NCI-H187 (cell line): ENCODE results near the gene SLC35F1.
"Not testable (repeated sequence)": the region's sequence is repeated elsewhere in the genome, so short reads cannot be mapped to it uniquely, and the experiment has no call there.

ENCODE experiments used
- DNase-seq, 2 experiments: peaks; one replicate each; lab custom pipeline; 2025; lab: John Stamatoyannopoulos, UW

SLC35F1 gene

GRCh38 chr6:117927866-117928265 is 20.8 kb downstream of the SLC35F1 start:
- no peak for DNase-seq

- no peak for DNase-seq
Measured at GRCh38 chr6:117928833-117929232, 21.8 kb downstream of the SLC35F1 start.

GRCh38 chr6:117929501-117929900 is 22.4 kb downstream of the SLC35F1 start:
- DNase-seq: no peak

DNA sequence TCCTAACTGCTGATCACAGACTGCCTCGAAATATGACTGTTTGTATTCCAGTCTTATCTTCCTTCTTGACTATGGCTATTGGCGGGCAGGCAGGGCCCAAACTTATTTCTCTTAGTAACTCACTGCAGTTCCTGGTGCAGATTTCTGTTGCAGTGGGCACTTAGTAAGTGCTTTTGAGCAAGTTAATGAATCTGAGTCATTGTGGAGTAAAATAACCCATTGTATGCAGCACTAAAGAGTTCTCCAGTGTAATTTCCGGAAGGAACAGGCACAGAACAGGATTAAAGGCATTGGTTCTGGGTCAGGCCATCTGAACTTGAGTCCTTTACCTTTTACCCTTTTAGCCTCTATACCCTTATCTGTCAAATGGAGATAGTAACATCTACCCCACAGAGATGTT is 23.6 kb downstream of the SLC35F1 start:
- no peak for DNase-seq

DNA sequence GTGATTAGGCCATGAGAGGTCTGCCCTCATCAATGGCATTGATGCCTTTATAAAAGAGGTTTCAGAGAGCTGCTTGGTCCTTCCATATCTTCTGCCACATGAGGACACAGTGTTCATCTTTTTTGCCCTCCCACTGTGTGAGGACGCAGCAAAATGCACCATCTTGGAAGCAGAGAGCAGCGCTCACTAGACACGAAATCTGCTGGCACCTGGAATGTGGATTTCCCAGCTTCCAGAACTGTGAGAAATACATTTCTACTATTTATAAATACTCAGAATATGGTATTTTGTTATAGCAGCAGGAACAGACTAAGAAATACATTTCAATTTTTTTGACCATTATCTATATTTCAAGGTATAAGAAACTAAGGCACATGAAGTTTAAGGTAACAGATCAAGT is 24.9 kb downstream of the SLC35F1 start:
- DNase-seq: no peak

- DNase-seq: no peak
Measured at GRCh38 chr6:117932676-117933075, 25.6 kb downstream of the SLC35F1 start.

- DNase-seq: no peak
Measured at GRCh38 chr6:117933471-117933870, 26.4 kb downstream of the SLC35F1 start.

- no peak for DNase-seq
Measured at GRCh38 chr6:117938311-117938995, 31.4 kb downstream of the SLC35F1 start.

- no peak for DNase-seq
Measured at GRCh38 chr6:117947234-117947633, 40.2 kb downstream of the SLC35F1 start.

DNA sequence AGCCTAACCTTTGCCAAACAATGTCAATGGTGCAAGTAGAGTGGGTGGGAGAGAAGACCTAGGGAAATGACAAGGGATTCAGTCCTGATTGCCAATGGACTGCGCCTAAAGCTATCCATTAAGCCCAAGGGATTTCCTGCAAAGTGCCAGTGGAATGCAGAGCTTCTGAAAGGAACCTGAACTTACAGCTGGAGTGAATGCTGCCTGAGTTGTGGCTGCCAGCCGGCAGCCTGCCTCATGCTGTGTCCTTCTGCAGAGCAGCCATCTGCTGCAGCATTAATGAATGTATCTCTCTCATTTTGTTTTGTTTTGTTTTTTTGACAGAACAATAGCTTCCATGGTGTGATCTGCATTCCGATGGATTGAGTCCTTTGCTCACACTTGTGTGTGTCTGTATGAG is 44.7 kb downstream of the SLC35F1 start:
- DNase-seq: no peak

GRCh38 chr6:117955684-117956256 is 48.7 kb downstream of the SLC35F1 start:
- no peak for DNase-seq

GRCh38 chr6:117956386-117956785 is 49.3 kb downstream of the SLC35F1 start:
- no peak for DNase-seq

DNA sequence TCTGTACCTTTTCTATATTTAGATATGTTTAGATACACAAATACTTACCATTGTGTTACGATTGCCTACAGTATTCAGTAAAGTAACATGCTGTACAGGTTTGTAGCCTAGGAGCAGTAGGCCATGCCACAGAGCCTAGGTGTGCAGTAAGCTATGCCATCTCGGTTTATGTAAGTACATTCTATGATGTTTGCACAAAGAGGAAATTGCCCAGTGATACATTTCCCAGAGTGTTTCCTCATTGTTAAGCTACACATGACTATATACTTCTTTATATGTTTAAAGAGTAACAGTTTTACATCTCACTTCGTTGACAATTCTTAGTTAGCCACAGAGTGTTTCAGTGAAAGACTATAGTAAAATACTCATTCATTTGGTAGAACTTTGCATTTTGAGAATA is 51.5 kb downstream of the SLC35F1 start:
- DNase-seq: no peak

DNA sequence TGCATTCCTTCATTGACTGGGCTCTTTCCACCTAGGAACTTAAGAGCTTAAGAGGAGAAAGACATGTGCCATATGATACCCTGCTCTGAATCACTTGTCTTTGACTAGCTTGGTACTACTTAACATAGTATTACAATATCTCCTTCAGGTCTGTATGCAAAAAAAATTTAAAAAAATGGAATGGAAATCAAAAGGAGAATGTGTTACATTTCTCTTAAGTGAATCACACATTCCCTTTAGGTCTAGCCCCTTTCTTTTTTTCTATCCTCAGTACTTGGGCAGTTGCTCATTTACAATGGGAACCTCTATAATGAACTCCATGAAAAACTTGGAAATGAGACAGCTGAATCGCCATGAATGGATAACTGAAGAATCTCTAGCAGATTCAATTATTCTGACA is 53.8 kb downstream of the SLC35F1 start:
- DNase-seq: no peak

DNA sequence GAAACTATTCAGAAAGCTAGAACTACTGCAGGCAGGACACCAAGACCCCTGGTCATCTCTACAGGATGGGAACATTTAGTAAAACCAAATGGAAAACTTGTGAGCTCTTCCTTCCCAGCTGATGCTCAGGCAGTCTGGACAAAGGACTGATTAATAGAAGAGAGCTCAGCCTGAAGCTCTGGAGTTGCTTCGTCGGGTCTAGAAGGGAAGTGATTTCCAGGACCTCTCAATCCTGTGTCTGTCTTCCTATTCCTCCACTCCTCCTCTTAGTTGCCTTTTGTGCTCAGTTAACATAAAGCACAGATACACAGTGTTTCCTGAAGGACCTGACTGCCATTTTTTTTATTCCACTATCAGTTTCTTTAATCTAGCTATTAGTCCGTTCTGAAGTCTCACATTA is 54.2 kb downstream of the SLC35F1 start:
- DNase-seq: no peak

GRCh38 chr6:117965763-117966162 is 58.7 kb downstream of the SLC35F1 start:
- not testable (repeated sequence) for DNase-seq

DNA sequence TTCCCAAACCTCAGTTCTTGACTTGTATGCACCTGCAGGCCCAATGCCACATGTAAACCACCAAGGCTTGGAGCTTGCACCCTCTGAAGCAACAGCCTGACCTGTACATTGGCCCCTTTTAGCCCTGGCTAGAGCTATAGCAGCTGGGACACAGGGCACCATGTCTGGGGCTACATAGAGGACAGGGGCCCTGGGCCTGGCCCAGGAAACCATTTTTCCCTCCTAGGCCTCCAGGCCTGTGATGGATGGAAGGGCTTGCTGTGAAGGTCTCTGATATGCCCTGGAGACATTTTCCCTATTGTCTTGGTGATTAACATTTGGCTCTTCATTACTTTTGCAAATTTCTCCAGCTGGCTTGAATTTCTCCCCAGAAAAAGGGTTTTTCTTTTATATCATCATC is 64.6 kb downstream of the SLC35F1 start:
- no peak for DNase-seq

GRCh38 chr6:117974914-117975627 is 68.0 kb downstream of the SLC35F1 start:
- no peak for DNase-seq

DNA sequence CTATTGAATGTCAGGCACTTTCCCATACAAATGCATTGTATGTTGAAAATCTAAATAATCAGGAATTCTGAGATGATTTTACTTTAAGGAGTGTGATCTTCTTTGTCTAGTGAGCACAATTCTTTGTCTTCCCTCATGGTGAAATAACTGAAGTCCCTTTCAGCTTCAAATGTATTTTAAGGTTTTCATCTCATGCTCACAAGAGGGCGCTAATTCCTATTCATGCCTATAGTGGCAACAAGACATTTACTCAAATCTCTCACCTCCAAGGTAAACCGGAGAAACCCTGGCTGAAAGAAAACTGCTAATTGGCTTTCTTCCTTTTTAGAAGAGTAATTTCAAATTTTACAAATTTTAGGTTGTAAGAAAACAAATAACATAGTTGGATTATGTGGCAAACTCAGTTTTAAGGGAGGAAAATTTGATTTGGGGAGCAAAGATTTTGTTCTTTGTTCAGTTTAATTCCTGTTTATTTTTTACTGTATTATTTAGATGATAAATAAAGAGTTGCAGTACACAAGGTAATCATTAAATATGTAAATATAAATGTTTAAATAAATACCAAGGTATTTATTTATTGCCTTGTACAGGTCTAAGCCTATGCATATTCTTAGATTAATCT is 69.1 kb downstream of the SLC35F1 start:
- peak; percentile 3 to 7 for DNase-seq

- DNase-seq: no peak
Measured at GRCh38 chr6:117985916-117986315, 78.9 kb downstream of the SLC35F1 start.

GRCh38 chr6:117986396-117986795 is 79.3 kb downstream of the SLC35F1 start:
- no peak for DNase-seq

DNA sequence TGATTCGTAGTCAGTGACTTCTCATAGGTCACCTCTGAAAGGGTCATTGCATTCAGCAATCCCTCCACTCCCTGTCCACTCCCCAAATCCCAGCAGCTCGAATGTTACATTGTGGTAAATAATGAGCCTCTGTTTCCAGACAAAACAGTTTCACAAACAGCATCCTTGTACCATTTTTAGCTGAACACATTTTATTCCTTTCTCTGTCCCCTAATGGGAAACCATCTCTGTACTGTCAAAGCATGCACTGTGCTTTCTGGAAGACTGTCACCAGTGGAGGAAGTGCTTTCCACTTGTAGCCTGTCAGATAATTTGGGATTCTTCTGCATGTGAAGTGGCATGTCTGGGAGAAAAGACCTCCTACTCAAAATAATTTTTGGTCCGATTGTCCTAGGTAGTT is 82.0 kb downstream of the SLC35F1 start:
- no peak for DNase-seq

DNA sequence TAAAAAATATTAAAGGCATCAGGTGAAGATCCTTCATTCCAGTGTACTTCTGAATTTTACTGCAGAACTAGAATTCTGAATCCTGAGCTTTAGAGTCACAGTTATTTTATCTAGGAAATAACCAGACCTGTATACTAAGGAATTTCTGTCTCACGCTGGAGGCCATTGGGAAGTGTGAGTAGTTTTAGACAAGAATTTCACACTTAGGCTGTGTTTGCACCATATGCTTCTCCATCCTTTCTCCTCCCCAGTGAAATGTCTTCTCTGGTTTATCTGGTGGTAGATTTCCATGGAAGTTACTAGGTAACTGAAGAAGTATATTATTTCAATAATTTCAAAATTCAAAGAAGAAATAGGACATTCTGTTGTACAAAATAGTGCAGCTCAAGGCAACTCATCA is 83.1 kb downstream of the SLC35F1 start:
- no peak for DNase-seq
